ENCODE measurements around the gene FTCDNL1. TPM values are rescaled to one million over a fixed set of nuclear protein-coding genes. Genes with fewer than 3 reads are reported as not detected.

FTCDNL1 gene
- polyA plus RNA-seq, 1 donor: 3.3 TPM

DNA sequence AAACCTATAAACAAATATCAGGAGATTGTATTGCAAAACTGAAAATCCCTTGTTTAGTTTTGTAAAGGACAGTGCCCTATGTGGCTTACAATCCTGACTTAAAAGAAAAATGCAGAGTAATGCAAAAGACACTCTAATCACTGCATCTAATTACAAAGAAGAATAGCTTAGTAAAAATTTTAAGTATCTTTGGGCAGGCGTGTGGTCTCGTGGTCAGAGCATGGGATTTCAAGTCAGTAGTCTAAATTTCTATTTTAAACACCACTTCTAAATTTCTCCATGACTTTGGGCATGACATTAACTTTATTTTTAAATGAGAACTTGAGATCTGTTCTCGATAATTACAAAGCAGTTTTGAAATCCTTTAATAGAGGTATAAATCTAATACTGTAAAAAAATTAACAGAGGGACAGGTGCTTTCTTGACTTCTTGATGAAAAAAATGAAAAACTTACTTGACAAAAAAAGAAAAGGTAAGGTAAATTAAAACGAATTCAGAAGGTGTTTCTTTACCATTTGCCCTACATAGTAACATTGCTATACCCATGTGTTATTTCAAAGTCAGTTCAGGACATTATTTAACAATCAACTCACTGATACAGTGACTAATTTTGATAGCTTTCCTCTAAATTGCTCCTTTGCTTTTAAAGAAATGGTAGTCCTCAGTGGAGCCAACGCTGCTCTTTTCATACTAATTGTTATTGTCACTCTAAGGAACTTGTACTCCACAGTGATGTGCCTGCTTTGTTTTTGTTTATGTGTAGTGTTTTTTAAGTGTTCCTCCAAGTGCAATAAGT lies 17.6 kb upstream of the FTCDNL1 start:
- no peak for DNase-seq
- no peaks in the 10 kb centered on the region for H3K4me1 ChIP-seq (ENCODE audit: control insufficient read depth, insufficient read depth, low read length)
- no peak overlapping the region for H3K27ac ChIP-seq (ENCODE audit: low read length)
- H3K27me3 ChIP-seq (ENCODE audit: control insufficient read depth, insufficient read depth, low read length): no peaks in the 10 kb centered on the region
- no peaks in the 10 kb centered on the region for H3K9me3 ChIP-seq (ENCODE audit: control insufficient read depth, low read depth, low read length)
- no peaks in the 10 kb centered on the region for H3K36me3 ChIP-seq (ENCODE audit: control insufficient read depth, insufficient read depth, low read length)
- H3K4me3 ChIP-seq (ENCODE audit: low read length): no peak overlapping the region
- 67% methylated on average over 5 of the region's 5 CpGs for WGBS (ENCODE audit: insufficient coverage, low lambda C conversion rate)

DNA sequence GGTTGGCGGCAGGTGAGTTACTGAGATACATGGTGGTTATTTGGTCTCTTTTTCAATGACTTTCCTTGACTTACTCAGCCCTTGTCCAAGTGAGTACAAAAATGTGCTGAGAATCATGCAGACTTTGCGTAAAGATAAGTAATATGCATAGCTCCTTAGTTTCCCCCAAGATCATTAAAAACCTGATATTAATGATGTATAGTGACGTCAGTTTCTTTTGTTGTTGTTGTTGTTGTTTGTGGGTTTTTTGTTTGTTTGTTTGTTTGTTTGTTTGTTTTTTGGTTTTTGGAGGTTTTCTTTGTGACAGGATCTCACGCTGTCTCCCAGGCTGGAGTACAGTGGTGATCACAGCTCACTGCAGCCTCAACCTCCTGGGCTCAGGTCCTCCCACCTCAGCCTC lies 14.9 kb upstream of the FTCDNL1 start:
- Histone ChIP-seq H3K4me3 (ENCODE audit: low read length) (no peak overlapping the region), H3K36me3 (ENCODE audit: control insufficient read depth, insufficient read depth, low read length) (no peaks in the 10 kb centered on the region), H3K4me1 (ENCODE audit: control insufficient read depth, insufficient read depth, low read length) (no peaks in the 10 kb centered on the region), H3K9me3 (ENCODE audit: control insufficient read depth, low read depth, low read length) (no peaks in the 10 kb centered on the region), H3K27me3 (ENCODE audit: control insufficient read depth, insufficient read depth, low read length) (no peaks in the 10 kb centered on the region), H3K27ac (ENCODE audit: low read length) (no peak overlapping the region)
- no peak for DNase-seq
- no CpG with 5 or more reads among the region's 4 CpGs for WGBS (ENCODE audit: insufficient coverage, low lambda C conversion rate)

DNA sequence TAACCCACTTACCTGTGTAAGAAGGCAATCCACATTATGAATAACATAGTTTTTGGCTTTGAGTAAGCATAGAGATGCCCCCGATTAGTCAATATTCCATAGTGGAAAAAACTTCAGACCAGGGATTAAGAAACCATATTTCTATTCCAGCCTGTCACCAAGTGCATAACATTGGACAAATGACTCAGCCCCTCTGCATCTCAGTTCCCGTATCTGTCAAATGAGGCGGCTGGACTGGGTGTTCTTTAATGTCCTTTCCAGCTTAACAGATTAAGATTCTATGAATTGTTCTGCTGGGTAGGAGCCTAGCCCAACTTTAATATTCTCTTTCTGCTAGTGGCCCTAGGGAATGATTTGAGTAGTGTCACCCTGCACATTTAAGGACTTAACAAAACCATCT lies 11.8 kb upstream of the FTCDNL1 start:
- Histone ChIP-seq H3K36me3 (ENCODE audit: control insufficient read depth, insufficient read depth, low read length) (no peaks in the 10 kb centered on the region), H3K27ac (ENCODE audit: low read length) (no peak overlapping the region), H3K4me3 (ENCODE audit: low read length) (no peak overlapping the region), H3K4me1 (ENCODE audit: control insufficient read depth, insufficient read depth, low read length) (no peaks in the 10 kb centered on the region), H3K27me3 (ENCODE audit: control insufficient read depth, insufficient read depth, low read length) (no peaks in the 10 kb centered on the region), H3K9me3 (ENCODE audit: control insufficient read depth, low read depth, low read length) (no peaks in the 10 kb centered on the region)
- WGBS (ENCODE audit: insufficient coverage, low lambda C conversion rate): 100% methylated on average over 1 of the region's 3 CpGs
- no peak for DNase-seq

- no peaks in the 10 kb centered on the region for H3K36me3 ChIP-seq (ENCODE audit: control insufficient read depth, insufficient read depth, low read length)
- no peak overlapping the region for H3K27ac ChIP-seq (ENCODE audit: low read length)
- H3K4me3 ChIP-seq (ENCODE audit: low read length): no peak overlapping the region
- H3K9me3 ChIP-seq (ENCODE audit: control insufficient read depth, low read depth, low read length): no peaks in the 10 kb centered on the region
- no peaks in the 10 kb centered on the region for H3K4me1 ChIP-seq (ENCODE audit: control insufficient read depth, insufficient read depth, low read length)
- 7% methylated on average over 4 of the region's 4 CpGs for WGBS (ENCODE audit: insufficient coverage, low lambda C conversion rate)
- peaks cover 2% of the 10 kb centered on the region for H3K27me3 ChIP-seq (ENCODE audit: control insufficient read depth, insufficient read depth, low read length)
- no peak for DNase-seq
Observed at GRCh38 chr2:199861132-199861774, 10.3 kb upstream of the FTCDNL1 start.

DNA sequence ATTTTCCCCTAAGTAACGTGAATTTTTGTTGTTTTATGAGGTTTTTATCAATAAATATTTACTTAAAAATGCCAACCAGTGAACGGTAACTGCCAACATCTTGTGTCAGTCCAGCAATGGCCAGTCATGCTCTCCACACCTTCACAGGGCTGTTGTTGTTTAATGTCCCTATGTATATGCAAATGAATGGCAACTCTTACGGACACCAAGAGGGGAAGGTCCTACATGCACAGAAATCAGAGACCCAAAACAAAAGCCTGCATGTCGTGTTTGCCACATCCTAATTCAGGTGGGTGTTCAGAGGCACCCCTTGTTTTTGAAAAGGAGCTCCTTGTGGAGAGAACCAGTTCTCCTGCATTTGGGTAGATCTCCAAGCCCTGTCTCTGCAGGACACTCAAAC lies 4.8 kb upstream of the FTCDNL1 start:
- no CpG with 5 or more reads among the region's 4 CpGs for WGBS (ENCODE audit: insufficient coverage, low lambda C conversion rate)
- H3K9me3 ChIP-seq (ENCODE audit: control insufficient read depth, low read depth, low read length): no peaks in the 10 kb centered on the region
- no peaks in the 10 kb centered on the region for H3K36me3 ChIP-seq (ENCODE audit: control insufficient read depth, insufficient read depth, low read length)
- no peaks in the 10 kb centered on the region for H3K4me1 ChIP-seq (ENCODE audit: control insufficient read depth, insufficient read depth, low read length)
- H3K27ac ChIP-seq (ENCODE audit: low read length): no peak overlapping the region
- H3K27me3 ChIP-seq (ENCODE audit: control insufficient read depth, insufficient read depth, low read length): peaks cover 5% of the 10 kb centered on the region
- H3K4me3 ChIP-seq (ENCODE audit: low read length): no peak overlapping the region
- DNase-seq: no peak

- no peaks in the 10 kb centered on the region for H3K9me3 ChIP-seq (ENCODE audit: control insufficient read depth, low read depth, low read length)
- no peak overlapping the region for H3K4me3 ChIP-seq (ENCODE audit: low read length)
- H3K27ac ChIP-seq (ENCODE audit: low read length): no peak overlapping the region
- peaks cover 4% of the 10 kb centered on the region for H3K4me1 ChIP-seq (ENCODE audit: control insufficient read depth, insufficient read depth, low read length)
- no CpG with 5 or more reads among the region's 2 CpGs for WGBS (ENCODE audit: insufficient coverage, low lambda C conversion rate)
- no peaks in the 10 kb centered on the region for H3K36me3 ChIP-seq (ENCODE audit: control insufficient read depth, insufficient read depth, low read length)
- peaks cover 5% of the 10 kb centered on the region for H3K27me3 ChIP-seq (ENCODE audit: control insufficient read depth, insufficient read depth, low read length)
- DNase-seq: no peak
Observed at GRCh38 chr2:199851883-199852282, 891 bp upstream of the FTCDNL1 start.

GRCh38 chr2:199851501-199851810 lies 464 bp upstream of the FTCDNL1 start:
- H3K4me1 ChIP-seq (ENCODE audit: control insufficient read depth, insufficient read depth, low read length): peaks cover 4% of the 10 kb centered on the region
- DNase-seq: no peak
- H3K9me3 ChIP-seq (ENCODE audit: control insufficient read depth, low read depth, low read length): no peaks in the 10 kb centered on the region
- H3K4me3 ChIP-seq (ENCODE audit: low read length): peak overlapping the region; percentile 53
- peaks cover 5% of the 10 kb centered on the region for H3K27me3 ChIP-seq (ENCODE audit: control insufficient read depth, insufficient read depth, low read length)
- peak overlapping the region; percentile 48 for H3K27ac ChIP-seq (ENCODE audit: low read length)
- WGBS (ENCODE audit: insufficient coverage, low lambda C conversion rate): 53% methylated on average over 3 of the region's 8 CpGs
- no peaks in the 10 kb centered on the region for H3K36me3 ChIP-seq (ENCODE audit: control insufficient read depth, insufficient read depth, low read length)

DNA sequence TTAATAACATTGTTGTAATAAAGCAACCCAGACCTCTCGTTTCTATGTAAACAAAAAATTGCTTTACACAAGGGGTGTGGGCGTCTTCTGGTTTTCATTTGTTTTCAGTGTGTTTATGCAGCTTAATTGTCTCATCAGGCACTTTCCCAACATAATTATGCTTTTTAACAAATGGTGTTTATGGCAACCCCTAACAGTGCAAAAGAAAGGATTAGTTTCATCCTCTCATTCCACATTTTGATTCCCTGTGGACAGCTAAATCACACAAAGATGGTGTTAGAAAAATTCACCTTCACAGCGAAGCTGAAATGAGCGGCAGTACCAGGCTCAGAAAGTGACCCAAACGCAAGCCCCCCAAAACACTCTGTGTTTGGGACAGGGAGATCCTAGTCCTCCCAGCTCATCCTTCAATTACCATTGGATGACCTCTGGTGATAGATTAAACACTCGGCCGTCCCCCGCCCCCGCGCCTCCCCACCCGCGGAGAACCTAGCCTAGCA lies 724 bp downstream of the FTCDNL1 start:
- no peak for DNase-seq
- Histone ChIP-seq H3K27me3 (ENCODE audit: control insufficient read depth, insufficient read depth, low read length) (no peaks in the 10 kb centered on the region), H3K27ac (ENCODE audit: low read length) (peak overlapping the region; percentile 74), H3K4me1 (ENCODE audit: control insufficient read depth, insufficient read depth, low read length) (peaks cover 4% of the 10 kb centered on the region), H3K9me3 (ENCODE audit: control insufficient read depth, low read depth, low read length) (no peaks in the 10 kb centered on the region), H3K4me3 (ENCODE audit: low read length) (peak overlapping the region; percentile 69), H3K36me3 (ENCODE audit: control insufficient read depth, insufficient read depth, low read length) (no peaks in the 10 kb centered on the region)
- WGBS (ENCODE audit: insufficient coverage, low lambda C conversion rate): no CpG with 5 or more reads among the region's 12 CpGs

GRCh38 chr2:199848389-199849130 lies 2.4 kb downstream of the FTCDNL1 start:
- no peak for DNase-seq
- 92% methylated on average over 6 of the region's 11 CpGs for WGBS (ENCODE audit: insufficient coverage, low lambda C conversion rate)
- H3K36me3 ChIP-seq (ENCODE audit: control insufficient read depth, insufficient read depth, low read length): no peaks in the 10 kb centered on the region
- no peaks in the 10 kb centered on the region for H3K27me3 ChIP-seq (ENCODE audit: control insufficient read depth, insufficient read depth, low read length)
- no peak overlapping the region for H3K27ac ChIP-seq (ENCODE audit: low read length)
- peaks cover 4% of the 10 kb centered on the region for H3K4me1 ChIP-seq (ENCODE audit: control insufficient read depth, insufficient read depth, low read length)
- H3K9me3 ChIP-seq (ENCODE audit: control insufficient read depth, low read depth, low read length): no peaks in the 10 kb centered on the region
- H3K4me3 ChIP-seq (ENCODE audit: low read length): no peak overlapping the region

DNA sequence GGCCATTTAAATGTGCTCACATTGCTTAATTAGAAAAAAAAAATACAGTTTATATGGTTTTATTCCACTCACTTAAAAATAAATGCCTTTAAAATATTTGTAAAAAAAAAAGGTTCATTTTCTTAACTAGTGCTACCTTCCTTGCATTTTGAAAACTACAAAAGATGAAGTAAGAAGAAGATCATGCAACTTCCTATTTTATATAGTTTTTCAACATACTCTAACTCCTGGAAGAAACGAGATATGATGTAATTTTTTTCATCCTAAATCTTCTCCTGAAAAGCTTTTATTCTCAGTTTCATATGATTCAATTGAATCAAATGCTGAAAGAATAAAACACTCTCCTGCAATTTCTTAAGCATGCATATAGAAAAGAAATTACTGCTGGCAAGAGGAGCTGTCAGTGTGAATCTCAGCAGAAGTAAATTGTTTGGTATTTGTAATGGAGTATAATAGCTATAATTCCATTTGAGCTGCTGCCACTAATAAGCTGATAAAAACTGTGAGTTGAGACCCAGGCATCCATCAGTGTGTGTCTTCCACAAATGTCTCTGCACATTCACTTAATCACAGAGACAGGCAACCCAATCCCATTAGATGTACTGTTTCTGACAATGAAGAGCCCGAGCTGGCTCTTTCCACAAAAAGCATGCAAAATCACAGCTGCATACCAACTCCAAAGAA lies 3.7 kb downstream of the FTCDNL1 start:
- H3K36me3 ChIP-seq (ENCODE audit: control insufficient read depth, insufficient read depth, low read length): no peaks in the 10 kb centered on the region
- no peak for DNase-seq
- no peak overlapping the region for H3K27ac ChIP-seq (ENCODE audit: low read length)
- H3K9me3 ChIP-seq (ENCODE audit: control insufficient read depth, low read depth, low read length): no peaks in the 10 kb centered on the region
- H3K4me3 ChIP-seq (ENCODE audit: low read length): no peak overlapping the region
- no peaks in the 10 kb centered on the region for H3K27me3 ChIP-seq (ENCODE audit: control insufficient read depth, insufficient read depth, low read length)
- no CpG with 5 or more reads among the region's 2 CpGs for WGBS (ENCODE audit: insufficient coverage, low lambda C conversion rate)
- H3K4me1 ChIP-seq (ENCODE audit: control insufficient read depth, insufficient read depth, low read length): peaks cover 4% of the 10 kb centered on the region

All from large intestine (tissue), 3 donors.